Upper lobe of right lung (tissue), 1 donor: ENCODE data around the gene SUPV3L1. TPM values are rescaled to one million over a fixed set of nuclear protein-coding genes. Genes with fewer than 3 reads are reported as not detected.

ENCODE experiments used
- ATAC-seq: fragments of 200-7000 bp; cut with Tn5 transposase; one replicate; pipeline ENCODE4 v1.9.1; 2020; ENCODE audit warnings: mild to moderate bottlenecking, moderate library complexity
- DNase-seq: peaks from one replicate; pipeline ENCODE4 v3.0.0-alpha.2; 2020
- H3K27ac ChIP-seq: fragments of 200-600 bp; one replicate; pipeline ENCODE4 v1.8.0; 2022
- H3K27me3 ChIP-seq: fragments of 200-600 bp; one replicate; pipeline ENCODE4 v1.8.0; 2022; ENCODE audit warnings: mild to moderate bottlenecking
- H3K36me3 ChIP-seq: fragments of 200-600 bp; one replicate; pipeline ENCODE4 v1.8.0; 2022
- H3K4me1 ChIP-seq: fragments of 200-600 bp; one replicate; pipeline ENCODE4 v1.8.0; 2022
- H3K4me3 ChIP-seq: fragments of 200-600 bp; one replicate; pipeline ENCODE4 v1.8.0; 2022; ENCODE audit warnings: mild to moderate bottlenecking
- H3K9me3 ChIP-seq: fragments of 200-600 bp; one replicate; pipeline ENCODE4 v1.8.0; 2022
- intact Hi-C: fragments of 100-400 bp; cut with DNase I; formaldehyde crosslinking; loops from one replicate; pipeline ENCODE4 v1.11.0; 2022
- total RNA-seq: library from RNA; stranded (reverse); fragmentation: NEBNext Ultra II Directional; extraction: Animal tissue kit (Norgen Biotek cat#: 25700); gene quantifications from one replicate; pipeline ENCODE4 v1.2.1, GENCODE V29; 2021
- TF ChIP-seq, protein P1 (sequence below): fragments of 200-600 bp; IDR thresholded peaks from one replicate; pipeline ENCODE4 v1.8.0; 2022; ENCODE audit warnings: antibody characterized with exemption
- donor health status: DM: no; HTN: yes; CAD: no; lungs with severe emphysema.

SUPV3L1 gene
- total RNA-seq, 1 donor from 2014 or later, result 21.0 TPM

GRCh38 chr10:69181433-69181832, 1.4 kb downstream of the SUPV3L1 start:
- peaks cover 15% of the 10 kb centered on the region for H3K36me3 ChIP-seq
- H3K4me1 ChIP-seq, result peaks cover 21% of the 10 kb centered on the region
- H3K9me3 ChIP-seq, result no peaks in the 10 kb centered on the region
- intact Hi-C loops, result no loop called here
- TF ChIP-seq, protein P1, sequence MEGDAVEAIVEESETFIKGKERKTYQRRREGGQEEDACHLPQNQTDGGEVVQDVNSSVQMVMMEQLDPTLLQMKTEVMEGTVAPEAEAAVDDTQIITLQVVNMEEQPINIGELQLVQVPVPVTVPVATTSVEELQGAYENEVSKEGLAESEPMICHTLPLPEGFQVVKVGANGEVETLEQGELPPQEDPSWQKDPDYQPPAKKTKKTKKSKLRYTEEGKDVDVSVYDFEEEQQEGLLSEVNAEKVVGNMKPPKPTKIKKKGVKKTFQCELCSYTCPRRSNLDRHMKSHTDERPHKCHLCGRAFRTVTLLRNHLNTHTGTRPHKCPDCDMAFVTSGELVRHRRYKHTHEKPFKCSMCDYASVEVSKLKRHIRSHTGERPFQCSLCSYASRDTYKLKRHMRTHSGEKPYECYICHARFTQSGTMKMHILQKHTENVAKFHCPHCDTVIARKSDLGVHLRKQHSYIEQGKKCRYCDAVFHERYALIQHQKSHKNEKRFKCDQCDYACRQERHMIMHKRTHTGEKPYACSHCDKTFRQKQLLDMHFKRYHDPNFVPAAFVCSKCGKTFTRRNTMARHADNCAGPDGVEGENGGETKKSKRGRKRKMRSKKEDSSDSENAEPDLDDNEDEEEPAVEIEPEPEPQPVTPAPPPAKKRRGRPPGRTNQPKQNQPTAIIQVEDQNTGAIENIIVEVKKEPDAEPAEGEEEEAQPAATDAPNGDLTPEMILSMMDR, result no peak
- no peaks in the 10 kb centered on the region for H3K27me3 ChIP-seq
- peak overlapping the region; percentile 99 for H3K4me3 ChIP-seq
- no peak for DNase-seq
- H3K27ac ChIP-seq, result no peak overlapping the region
- ATAC-seq, result no peak

DNA sequence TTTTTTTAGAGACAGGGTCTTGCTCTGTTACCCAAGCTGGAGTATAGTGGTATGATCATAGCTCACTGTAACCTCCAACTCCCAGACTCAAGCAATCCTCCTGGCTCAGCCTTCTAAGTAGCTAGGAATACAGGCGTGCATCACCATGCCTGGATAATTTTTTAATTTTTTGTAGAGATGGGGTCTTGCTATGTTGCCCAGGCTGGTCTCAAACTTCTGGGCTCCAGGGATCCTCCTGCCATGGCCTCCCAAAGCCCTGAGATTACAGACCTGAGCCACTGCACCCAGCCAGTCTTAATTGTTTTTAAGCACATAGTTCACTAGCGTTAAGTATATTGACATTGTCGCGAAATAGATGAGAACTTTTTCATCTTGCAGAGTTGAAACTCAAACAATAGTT, 2.0 kb downstream of the SUPV3L1 start:
- H3K27me3 ChIP-seq, result no peaks in the 10 kb centered on the region
- intact Hi-C loops, result no loop called here
- peaks cover 21% of the 10 kb centered on the region for H3K36me3 ChIP-seq
- ATAC-seq, result no peak
- DNase-seq, result no peak
- H3K27ac ChIP-seq, result no peak overlapping the region
- TF ChIP-seq, protein P1, result no peak
- no peak overlapping the region for H3K4me3 ChIP-seq
- no peaks in the 10 kb centered on the region for H3K9me3 ChIP-seq
- peaks cover 21% of the 10 kb centered on the region for H3K4me1 ChIP-seq

DNA sequence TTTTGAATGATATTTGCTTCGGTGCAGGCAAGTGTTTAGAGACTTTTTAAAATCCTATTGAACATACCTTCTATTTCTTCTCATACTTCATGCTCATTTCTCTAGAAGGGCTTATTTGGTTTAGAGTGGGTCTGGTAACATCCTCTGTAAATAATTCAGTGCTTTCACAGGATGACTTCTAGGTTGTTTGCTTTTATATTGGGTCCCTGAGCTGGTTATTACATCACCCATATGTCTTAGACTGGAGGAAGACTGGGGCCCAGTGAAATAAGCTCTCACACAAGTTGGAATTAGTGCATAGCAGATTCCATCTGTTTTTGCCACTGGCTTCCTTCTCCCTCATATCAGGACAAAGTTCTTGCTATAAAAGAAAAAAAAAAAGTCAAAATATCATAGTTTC, 6.5 kb downstream of the SUPV3L1 start:
- ATAC-seq (no peak), DNase-seq (no peak)
- peaks cover 8% of the 10 kb centered on the region for H3K4me1 ChIP-seq
- no peak overlapping the region for H3K27ac ChIP-seq
- H3K9me3 ChIP-seq, result no peaks in the 10 kb centered on the region
- H3K4me3 ChIP-seq, result no peak overlapping the region
- H3K27me3 ChIP-seq, result no peaks in the 10 kb centered on the region
- TF ChIP-seq, protein P1, result no peak
- intact Hi-C loops, result no loop called here
- peaks cover 63% of the 10 kb centered on the region for H3K36me3 ChIP-seq

DNA sequence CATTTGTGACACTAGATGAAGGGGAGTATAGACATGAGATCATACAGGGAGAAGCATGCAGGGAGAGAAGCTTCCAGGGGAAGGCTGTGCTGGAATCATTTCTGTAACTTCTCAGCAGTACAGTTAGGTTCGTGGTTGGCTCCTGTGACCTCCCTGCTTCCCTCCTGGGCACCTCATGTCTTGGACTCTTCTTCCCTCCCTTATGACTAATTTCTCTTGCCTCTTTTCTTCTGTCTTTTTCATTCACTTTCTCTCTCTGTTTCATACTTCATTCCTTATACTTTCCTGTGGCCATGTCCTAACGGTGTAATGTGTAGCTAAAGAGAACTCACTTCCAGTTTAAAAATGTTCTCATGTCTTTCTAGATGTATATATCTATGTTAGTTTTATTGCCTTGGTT, 21.0 kb downstream of the SUPV3L1 start:
- H3K9me3 ChIP-seq, result no peaks in the 10 kb centered on the region
- peaks cover 87% of the 10 kb centered on the region for H3K36me3 ChIP-seq
- H3K27ac ChIP-seq, result no peak overlapping the region
- TF ChIP-seq, protein P1, result no peak
- ATAC-seq, result no peak
- DNase-seq, result no peak
- H3K4me3 ChIP-seq, result no peak overlapping the region
- H3K27me3 ChIP-seq, result no peaks in the 10 kb centered on the region
- no peaks in the 10 kb centered on the region for H3K4me1 ChIP-seq
- intact Hi-C loops, result no loop called here

- H3K36me3 ChIP-seq, result peaks cover 87% of the 10 kb centered on the region
- intact Hi-C loops, result no loop called here
- no peaks in the 10 kb centered on the region for H3K27me3 ChIP-seq
- H3K4me3 ChIP-seq, result no peak overlapping the region
- DNase-seq (no peak), ATAC-seq (no peak)
- TF ChIP-seq, protein P1, result no peak
- H3K27ac ChIP-seq, result no peak overlapping the region
- H3K9me3 ChIP-seq, result no peaks in the 10 kb centered on the region
- H3K4me1 ChIP-seq, result no peaks in the 10 kb centered on the region
These were observed 22.3 kb downstream of the SUPV3L1 start for GRCh38 chr10:69202332-69202731.

GRCh38 chr10:69208761-69209160, 28.7 kb downstream of the SUPV3L1 start:
- H3K27me3 ChIP-seq, result no peaks in the 10 kb centered on the region
- H3K27ac ChIP-seq, result no peak overlapping the region
- H3K4me1 ChIP-seq, result no peaks in the 10 kb centered on the region
- TF ChIP-seq, protein P1, result no peak
- peaks cover 52% of the 10 kb centered on the region for H3K36me3 ChIP-seq
- DNase-seq (no peak), ATAC-seq (no peak)
- no peaks in the 10 kb centered on the region for H3K9me3 ChIP-seq
- H3K4me3 ChIP-seq, result no peak overlapping the region
- intact Hi-C loops, result no loop called here
